PFSK-1 (cell line): ENCODE data around the gene ODC1.

Source experiments
- POLR2AphosphoS5 ChIP-seq: IDR thresholded peaks from 2 replicates; pipeline ENCODE4 v1.6.1; 2012; ENCODE audit warnings: low read depth, mild to moderate bottlenecking, control low read depth, low read length, moderate library complexity
- SIN3A ChIP-seq: IDR thresholded peaks from 2 replicates; pipeline ENCODE4 v1.6.1; 2012; ENCODE audit warnings: mild to moderate bottlenecking, low read length, moderate library complexity, borderline replicate concordance; ENCODE audit not compliant: insufficient read depth
- TAF1 ChIP-seq: IDR thresholded peaks from 2 replicates; pipeline ENCODE4 v1.6.1; 2012; ENCODE audit warnings: low read length, control low read depth, borderline replicate concordance; ENCODE audit not compliant: insufficient read depth

GRCh38 chr2:10482460-10482859, 34.3 kb upstream of the ODC1 start:
- no peak for TF ChIP-seq POLR2AphosphoS5
- TF ChIP-seq SIN3A: no peak
- TF ChIP-seq TAF1: no peak
